ENCODE measurements around the gene MAP3K20.
"Not testable (repeated sequence)": the region's sequence is repeated elsewhere in the genome, so short reads cannot be mapped to it uniquely, and the experiment has no call there.

Gene MAP3K20

GRCh38 chr2:173157676-173158293 is 82.1 kb downstream of the MAP3K20 start:
- no peaks in the 10 kb centered on the region for H3K27me3 ChIP-seq (ENCODE audit: insufficient read depth, low read length)
- no peak overlapping the region for H3K9ac ChIP-seq (ENCODE audit: low read depth, low read length)
- no peaks in the 10 kb centered on the region for H3K4me1 ChIP-seq (ENCODE audit: insufficient read depth, low read length)
- H3K27ac ChIP-seq (ENCODE audit: low read length), result no peak overlapping the region
- H3K4me3 ChIP-seq (ENCODE audit: low read length), result no peak overlapping the region
- no peaks in the 10 kb centered on the region for H3K36me3 ChIP-seq (ENCODE audit: insufficient read depth, low read depth, low read length)
- H3K9me3 ChIP-seq (ENCODE audit: insufficient read depth, low read depth, low read length), result peaks cover 12% of the 10 kb centered on the region

GRCh38 chr2:173159791-173160463 is 84.3 kb downstream of the MAP3K20 start:
- H3K27ac ChIP-seq (ENCODE audit: low read length), result no peak overlapping the region
- no peak overlapping the region for H3K9ac ChIP-seq (ENCODE audit: low read depth, low read length)
- H3K4me3 ChIP-seq (ENCODE audit: low read length), result no peak overlapping the region
- H3K27me3 ChIP-seq (ENCODE audit: insufficient read depth, low read length), result no peaks in the 10 kb centered on the region
- H3K36me3 ChIP-seq (ENCODE audit: insufficient read depth, low read depth, low read length), result no peaks in the 10 kb centered on the region
- H3K9me3 ChIP-seq (ENCODE audit: insufficient read depth, low read depth, low read length), result peaks cover 12% of the 10 kb centered on the region
- H3K4me1 ChIP-seq (ENCODE audit: insufficient read depth, low read length), result no peaks in the 10 kb centered on the region

GRCh38 chr2:173160618-173161017 is 85.0 kb downstream of the MAP3K20 start:
- peaks cover 12% of the 10 kb centered on the region for H3K9me3 ChIP-seq (ENCODE audit: insufficient read depth, low read depth, low read length)
- no peaks in the 10 kb centered on the region for H3K36me3 ChIP-seq (ENCODE audit: insufficient read depth, low read depth, low read length)
- no peak overlapping the region for H3K4me3 ChIP-seq (ENCODE audit: low read length)
- H3K4me1 ChIP-seq (ENCODE audit: insufficient read depth, low read length), result no peaks in the 10 kb centered on the region
- H3K27me3 ChIP-seq (ENCODE audit: insufficient read depth, low read length), result no peaks in the 10 kb centered on the region
- H3K9ac ChIP-seq (ENCODE audit: low read depth, low read length), result no peak overlapping the region
- H3K27ac ChIP-seq (ENCODE audit: low read length), result no peak overlapping the region

GRCh38 chr2:173161040-173161439 is 85.4 kb downstream of the MAP3K20 start:
- no peaks in the 10 kb centered on the region for H3K4me1 ChIP-seq (ENCODE audit: insufficient read depth, low read length)
- H3K27me3 ChIP-seq (ENCODE audit: insufficient read depth, low read length), result no peaks in the 10 kb centered on the region
- H3K27ac ChIP-seq (ENCODE audit: low read length), result no peak overlapping the region
- H3K9ac ChIP-seq (ENCODE audit: low read depth, low read length), result no peak overlapping the region
- H3K9me3 ChIP-seq (ENCODE audit: insufficient read depth, low read depth, low read length), result peaks cover 8% of the 10 kb centered on the region; the same call in 1 of the 2 replicates
- no peaks in the 10 kb centered on the region for H3K36me3 ChIP-seq (ENCODE audit: insufficient read depth, low read depth, low read length)
- no peak overlapping the region for H3K4me3 ChIP-seq (ENCODE audit: low read length)

- Histone ChIP-seq H3K9me3 (ENCODE audit: insufficient read depth, low read depth, low read length) (peaks cover 3% of the 10 kb centered on the region; the same call in 1 of the 2 replicates), H3K4me3 (ENCODE audit: low read length) (no peak overlapping the region), H3K27me3 (ENCODE audit: insufficient read depth, low read length) (no peaks in the 10 kb centered on the region), H3K9ac (ENCODE audit: low read depth, low read length) (no peak overlapping the region), H3K4me1 (ENCODE audit: insufficient read depth, low read length) (no peaks in the 10 kb centered on the region), H3K36me3 (ENCODE audit: insufficient read depth, low read depth, low read length) (no peaks in the 10 kb centered on the region), H3K27ac (ENCODE audit: low read length) (no peak overlapping the region)
Observed at GRCh38 chr2:173161507-173161906, 85.9 kb downstream of the MAP3K20 start.

GRCh38 chr2:173163357-173163756 is 87.7 kb downstream of the MAP3K20 start:
- H3K27me3 ChIP-seq (ENCODE audit: insufficient read depth, low read length), result not testable (repeated sequence)

GRCh38 chr2:173164396-173164795 is 88.8 kb downstream of the MAP3K20 start:
- Histone ChIP-seq H3K4me1 (ENCODE audit: insufficient read depth, low read length) (no peaks in the 10 kb centered on the region), H3K4me3 (ENCODE audit: low read length) (no peak overlapping the region), H3K9me3 (ENCODE audit: insufficient read depth, low read depth, low read length) (no peaks in the 10 kb centered on the region), H3K9ac (ENCODE audit: low read depth, low read length) (no peak overlapping the region), H3K27ac (ENCODE audit: low read length) (no peak overlapping the region), H3K27me3 (ENCODE audit: insufficient read depth, low read length) (no peaks in the 10 kb centered on the region), H3K36me3 (ENCODE audit: insufficient read depth, low read depth, low read length) (no peaks in the 10 kb centered on the region)

More at GRCh38 chr2:173163357-173163756, 87.7 kb downstream of the MAP3K20 start:
- not testable (repeated sequence) for H3K27ac ChIP-seq (ENCODE audit: low read length); H3K4me1 ChIP-seq (ENCODE audit: insufficient read depth, low read length); H3K36me3 ChIP-seq (ENCODE audit: insufficient read depth, low read depth, low read length); H3K9ac ChIP-seq (ENCODE audit: low read depth, low read length); H3K9me3 ChIP-seq (ENCODE audit: insufficient read depth, low read depth, low read length); H3K4me3 ChIP-seq (ENCODE audit: low read length)

- H3K9ac ChIP-seq (ENCODE audit: low read depth, low read length), result no peak overlapping the region
- H3K36me3 ChIP-seq (ENCODE audit: insufficient read depth, low read depth, low read length), result no peaks in the 10 kb centered on the region
- no peaks in the 10 kb centered on the region for H3K27me3 ChIP-seq (ENCODE audit: insufficient read depth, low read length)
- no peak overlapping the region for H3K27ac ChIP-seq (ENCODE audit: low read length)
- H3K4me3 ChIP-seq (ENCODE audit: low read length), result no peak overlapping the region
- H3K9me3 ChIP-seq (ENCODE audit: insufficient read depth, low read depth, low read length), result no peaks in the 10 kb centered on the region
- no peaks in the 10 kb centered on the region for H3K4me1 ChIP-seq (ENCODE audit: insufficient read depth, low read length)
Observed at GRCh38 chr2:173165443-173166238, 90.0 kb downstream of the MAP3K20 start.

GRCh38 chr2:173171321-173171720 is 95.7 kb downstream of the MAP3K20 start:
- H3K9ac ChIP-seq (ENCODE audit: low read depth, low read length), result no peak overlapping the region
- no peaks in the 10 kb centered on the region for H3K4me1 ChIP-seq (ENCODE audit: insufficient read depth, low read length)
- no peak overlapping the region for H3K27ac ChIP-seq (ENCODE audit: low read length)
- H3K36me3 ChIP-seq (ENCODE audit: insufficient read depth, low read depth, low read length), result no peaks in the 10 kb centered on the region
- no peaks in the 10 kb centered on the region for H3K27me3 ChIP-seq (ENCODE audit: insufficient read depth, low read length)
- no peaks in the 10 kb centered on the region for H3K9me3 ChIP-seq (ENCODE audit: insufficient read depth, low read depth, low read length)
- no peak overlapping the region for H3K4me3 ChIP-seq (ENCODE audit: low read length)

- H3K9ac ChIP-seq (ENCODE audit: low read depth, low read length), result no peak overlapping the region
- H3K27me3 ChIP-seq (ENCODE audit: insufficient read depth, low read length), result no peaks in the 10 kb centered on the region
- no peaks in the 10 kb centered on the region for H3K4me1 ChIP-seq (ENCODE audit: insufficient read depth, low read length)
- no peak overlapping the region for H3K27ac ChIP-seq (ENCODE audit: low read length)
- H3K36me3 ChIP-seq (ENCODE audit: insufficient read depth, low read depth, low read length), result no peaks in the 10 kb centered on the region
- H3K4me3 ChIP-seq (ENCODE audit: low read length), result no peak overlapping the region
- H3K9me3 ChIP-seq (ENCODE audit: insufficient read depth, low read depth, low read length), result no peaks in the 10 kb centered on the region
Observed at GRCh38 chr2:173171924-173172643, 96.4 kb downstream of the MAP3K20 start.

- not testable (repeated sequence) for H3K36me3 ChIP-seq (ENCODE audit: insufficient read depth, low read depth, low read length); H3K9ac ChIP-seq (ENCODE audit: low read depth, low read length); H3K27ac ChIP-seq (ENCODE audit: low read length); H3K27me3 ChIP-seq (ENCODE audit: insufficient read depth, low read length); H3K4me1 ChIP-seq (ENCODE audit: insufficient read depth, low read length); H3K4me3 ChIP-seq (ENCODE audit: low read length); H3K9me3 ChIP-seq (ENCODE audit: insufficient read depth, low read depth, low read length)
Observed at GRCh38 chr2:173174339-173174738, 98.7 kb downstream of the MAP3K20 start.
